ENCODE measurements around the gene TSC1. TPM values are rescaled to one million over a fixed set of nuclear protein-coding genes. Genes with fewer than 3 reads are reported as not detected.

The TSC1 gene
- polyA plus RNA-seq, 2 of the 4 experiments (the other 2 are of a cell fraction) = 15.2 to 37.9 TPM

GRCh38 chr9:132873403-132873802 lies 71.0 kb downstream of the TSC1 start (continued):
- TF ChIP-seq ZFP36 (IDR thresholded peaks at IDR 0.05; ENCODE audit: borderline replicate concordance, partially characterized antibody) = no peak
- no peak for TF ChIP-seq E2F6 (IDR thresholded peaks at IDR 0.05; ENCODE audit: borderline replicate concordance, low read depth)
- no peak for TF ChIP-seq HDAC2 (IDR thresholded peaks at IDR 0.05)
- TF ChIP-seq FOSB (CRISPR knock-in tag; IDR thresholded peaks at IDR 0.05) = no peak
- no peak for TF ChIP-seq ZNF302 (CRISPR knock-in tag; IDR thresholded peaks at IDR 0.05)
- no peak for TF ChIP-seq CHD2 (IDR thresholded peaks at IDR 0.05; ENCODE audit: low read length, partially characterized antibody)
- TF ChIP-seq, protein P1, sequence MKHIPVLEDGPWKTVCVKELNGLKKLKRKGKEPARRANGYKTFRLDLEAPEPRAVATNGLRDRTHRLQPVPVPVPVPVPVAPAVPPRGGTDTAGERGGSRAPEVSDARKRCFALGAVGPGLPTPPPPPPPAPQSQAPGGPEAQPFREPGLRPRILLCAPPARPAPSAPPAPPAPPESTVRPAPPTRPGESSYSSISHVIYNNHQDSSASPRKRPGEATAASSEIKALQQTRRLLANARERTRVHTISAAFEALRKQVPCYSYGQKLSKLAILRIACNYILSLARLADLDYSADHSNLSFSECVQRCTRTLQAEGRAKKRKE (CRISPR knock-in tag; IDR thresholded peaks at IDR 0.05; ENCODE audit: low read depth) = no peak
- TF ChIP-seq KDM5A (IDR thresholded peaks at IDR 0.05) = no peak

- DNase-seq (ENCODE audit: low read depth in 1 of 2, low spot score in 1 of 2) (no peak), ATAC-seq (no peak), FAIRE-seq (no peak)
- no peak overlapping the region for H3K4me3 ChIP-seq
- no peaks in the 10 kb centered on the region for H3K9me3 ChIP-seq
- H3K4me1 ChIP-seq = no peaks in the 10 kb centered on the region
- ChIA-PET POLR2A (no interaction called here), CTCF (interaction anchor here (0.5 kb wide), 1 partner anchor 174 kb away, joined by 3 read pairs; no protein-coding TSS in a partner anchor)
- TF ChIP-seq RFX5 (IDR thresholded peaks at IDR 0.05) (no peak), POLR2A (IDR thresholded peaks at IDR 0.05; ENCODE audit: low read length) (no peak), JUN (IDR thresholded peaks at IDR 0.05) (no peak)
- no peak overlapping the region for H3K27ac ChIP-seq
- WGBS (ENCODE audit: missing lambda C conversion rate) = 50% methylated on average over 1 of the region's 9 CpGs
- H3K4me2 ChIP-seq = no peak overlapping the region
Observed at GRCh38 chr9:132869266-132869665, 75.2 kb downstream of the TSC1 start.

DNA sequence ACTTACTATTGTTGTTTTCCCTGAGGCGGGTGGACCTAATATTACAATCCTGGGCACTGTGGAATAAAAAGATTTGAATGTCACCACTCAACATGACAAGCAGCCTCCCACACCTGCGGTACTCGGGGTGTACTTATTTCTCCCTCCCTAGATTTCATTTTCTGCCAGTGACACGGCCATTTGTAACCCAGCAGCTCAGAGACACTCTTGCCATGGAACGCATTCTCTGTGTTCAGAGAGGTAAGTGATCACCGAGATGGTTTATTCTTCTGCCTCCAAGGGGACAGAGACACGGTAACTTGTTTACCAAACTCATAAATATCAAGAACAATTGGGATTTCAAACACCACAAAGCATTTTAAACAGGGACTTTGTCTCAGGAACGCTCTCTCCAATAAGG lies 77.5 kb downstream of the TSC1 start:
- ChIA-PET POLR2A (no interaction called here), CTCF (interaction anchor here (1.3 to 1.5 kb wide), 3 partner anchors 27 to 35 kb away, joined by 3 to 5 read pairs (median 3); no protein-coding TSS in a partner anchor)
- FAIRE-seq (no peak), DNase-seq (ENCODE audit: low read depth in 1 of 2, low spot score in 1 of 2) (no peak), ATAC-seq (no peak)
- no peaks in the 10 kb centered on the region for H3K9me3 ChIP-seq
- H3K4me1 ChIP-seq = no peaks in the 10 kb centered on the region
- H3K4me2 ChIP-seq = no peak overlapping the region
- no peak overlapping the region for H3K27ac ChIP-seq
- TF ChIP-seq PBX3 (IDR thresholded peaks at IDR 0.05) (no peak), MAFK (IDR thresholded peaks at IDR 0.05; ENCODE audit: partially characterized antibody) (no peak), FOSL2 (IDR thresholded peaks at IDR 0.05) (no peak), FOSL2 (CRISPR knock-in tag; IDR thresholded peaks at IDR 0.05) (no peak)
- 76% methylated on average over 8 of the region's 8 CpGs for WGBS (ENCODE audit: missing lambda C conversion rate)
- H3K4me3 ChIP-seq = no peak overlapping the region

DNA sequence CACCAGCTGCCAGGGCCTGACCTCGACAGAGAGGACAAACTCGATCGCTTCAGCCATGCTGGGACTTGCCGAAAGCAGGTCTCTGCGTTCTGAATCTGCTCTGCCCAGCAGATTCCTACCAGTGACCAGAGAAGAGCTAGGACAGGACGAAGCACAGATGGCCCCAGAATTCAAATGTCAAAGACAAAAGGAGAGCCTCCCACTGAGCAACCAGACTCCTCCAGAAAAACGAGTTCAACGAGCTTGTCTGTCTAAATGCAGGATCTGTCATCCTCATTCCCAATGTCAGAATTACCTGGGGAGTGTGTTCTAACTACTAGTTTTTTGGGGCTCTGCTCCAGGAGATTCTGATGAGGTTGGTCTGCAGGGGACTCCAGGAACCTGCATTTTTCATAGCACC lies 79.7 kb downstream of the TSC1 start:
- no peak for TF ChIP-seq EHF (CRISPR knock-in tag; IDR thresholded peaks at IDR 0.05)
- TF ChIP-seq CHD2 (IDR thresholded peaks at IDR 0.05; ENCODE audit: low read length, partially characterized antibody) = no peak
- TF ChIP-seq HDAC2 (IDR thresholded peaks at IDR 0.05) = no peak
- TF ChIP-seq KDM1A (IDR thresholded peaks at IDR 0.05; ENCODE audit: low read depth) = no peak
- no peak for TF ChIP-seq REST (IDR thresholded peaks at IDR 0.05)
- TF ChIP-seq ZNF302 (CRISPR knock-in tag; IDR thresholded peaks at IDR 0.05) = no peak
- TF ChIP-seq MAZ (IDR thresholded peaks at IDR 0.05; ENCODE audit: borderline replicate concordance, low read depth, low read length) = no peak
- no peak for TF ChIP-seq CEBPB (IDR thresholded peaks at IDR 0.05)
- TF ChIP-seq PHF8 (IDR thresholded peaks at IDR 0.05; ENCODE audit: borderline replicate concordance, low read depth) = no peak
- TF ChIP-seq, protein P2, sequence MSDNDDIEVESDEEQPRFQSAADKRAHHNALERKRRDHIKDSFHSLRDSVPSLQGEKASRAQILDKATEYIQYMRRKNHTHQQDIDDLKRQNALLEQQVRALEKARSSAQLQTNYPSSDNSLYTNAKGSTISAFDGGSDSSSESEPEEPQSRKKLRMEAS (IDR thresholded peaks at IDR 0.05) = no peak
- TF ChIP-seq HEYL (CRISPR knock-in tag; IDR thresholded peaks at IDR 0.05) = no peak
- no peak for TF ChIP-seq HOXA7 (CRISPR knock-in tag; IDR thresholded peaks at IDR 0.05)
- TF ChIP-seq ELK1 (IDR thresholded peaks at IDR 0.05; ENCODE audit: low read depth, low read length) = no peak
- no peak for TF ChIP-seq CHD4 (IDR thresholded peaks at IDR 0.05; ENCODE audit: borderline replicate concordance)
- TF ChIP-seq RARB (CRISPR knock-in tag; IDR thresholded peaks at IDR 0.05) = no peak
- WGBS (ENCODE audit: missing lambda C conversion rate) = 48% methylated on average over 8 of the region's 8 CpGs
- Histone ChIP-seq H3K4me2 (no peak overlapping the region), H3K4me1 (no peaks in the 10 kb centered on the region), H3K9me3 (no peaks in the 10 kb centered on the region), H3K27ac (no peak overlapping the region), H3K4me3 (no peak overlapping the region)
- POLR2A ChIA-PET = no interaction called here
- DNase-seq (ENCODE audit: low read depth in 1 of 2, low spot score in 1 of 2) (no peak), ATAC-seq (no peak), FAIRE-seq (no peak)
- CTCF ChIA-PET = interaction anchor here (1.6 kb wide), 1 partner anchor 37 kb away, joined by 6 read pairs; no protein-coding TSS in a partner anchor
